Stomach (tissue), 9 donors: Measurements from ENCODE around the gene TATDN3. TPM values are rescaled to one million over a fixed set of nuclear protein-coding genes. Genes with fewer than 3 reads are reported as not detected.

Experiments used
- DNase-seq, 2 donors: peaks; one replicate each; pipeline versions ENCODE4 v3.0.0 to v3.0.0-alpha.2; 2013 to 2019
- H3K27ac ChIP-seq, 5 donors: fragments of 200-600 bp in 4 of 5; sonication (generic) in 4 of 5; one replicate each; pipeline ENCODE4 v1.5.1; 2013 to 2019; ENCODE audit warnings: mild to moderate bottlenecking in 1 of 5, moderate library complexity in 1 of 5
- H3K27me3 ChIP-seq, 3 donors: fragments of 200-600 bp; sonication (generic); one replicate each; pipeline ENCODE4 v1.5.1; 2017 to 2019; ENCODE audit warnings: mixed run types in 1 of 3
- H3K36me3 ChIP-seq, 4 donors: fragments of 200-600 bp; sonication (generic); 1 replicate in 3 of 4; 2 replicates in 1 of 4; pipeline ENCODE4 v1.5.1; 2016 to 2019
- H3K4me1 ChIP-seq, 4 donors: fragments of 200-600 bp; sonication (generic); one replicate each; pipeline ENCODE4 v1.5.1; 2016 to 2019
- H3K4me3 ChIP-seq, 4 donors: fragments of 200-600 bp; sonication (generic) in 3 of 4; one replicate each; pipeline ENCODE4 v1.5.1; 2016 to 2019; ENCODE audit warnings: mild to moderate bottlenecking in 1 of 4
- H3K9me3 ChIP-seq, 4 donors: fragments of 200-600 bp; sonication (generic); one replicate each; pipeline ENCODE4 v1.5.1; 2016 to 2019
- EP300 ChIP-seq: sonication (generic); formaldehyde crosslinking; IDR thresholded peaks from one replicate; pipeline ENCODE4 v1.6.1; 2017; ENCODE audit warnings: antibody characterized with exemption
- POLR2A ChIP-seq, 4 donors: fragments of 450-650 bp; IDR thresholded peaks; one replicate each; pipeline ENCODE4 v1.6.1; 2016; ENCODE audit warnings: antibody characterized with exemption in 4 of 4, control low read depth in 2 of 4, mild to moderate bottlenecking in 1 of 4, moderate library complexity in 1 of 4
- POLR2AphosphoS5 ChIP-seq, 3 donors: sonication (generic); formaldehyde crosslinking; IDR thresholded peaks; one replicate each; pipeline ENCODE4 v1.6.1; 2016; ENCODE audit warnings: antibody characterized with exemption in 3 of 3
- WGBS, 5 donors: extraction: QIAGEN DNeasy Blood & Tissue Kit in 3 of 5; methylation state at CpG; one replicate each; pipeline versions ENCODE4 v1.1.5 to v1.1.7; 2013 to 2018; 5-methylcytosine and 5-hydroxymethylcytosine counted together
- intact Hi-C: fragments of 100-400 bp; cut with DNase I; formaldehyde crosslinking; loops from one replicate; pipeline ENCODE4 v1.15.1; 2023; ENCODE audit warnings: low total_unique reads
- polyA plus RNA-seq, 3 donors: library from polyadenylated mRNA; stranded (reverse); fragments of 200-250 nt; gene quantifications; one replicate each; pipeline ENCODE4 v1.2.3, GENCODE V29; 2013
- total RNA-seq, 5 donors: library from RNA; depleted of rRNA; stranded (reverse); fragments of >200 nt; gene quantifications; one replicate each; pipeline versions ENCODE4 v1.1.0 to v1.2.3, GENCODE V29; 2014 to 2016
- TF ChIP-seq, protein P1 (sequence below), 7 experiments: fragments of 450-650 bp in 4 of 7; fragments of 200-600 bp in 3 of 7; sonication (generic) in 3 of 7; IDR thresholded peaks; one replicate each; pipeline ENCODE4 v1.5.1; 2016 to 2019; ENCODE audit warnings: antibody characterized with exemption in 7 of 7, control low read depth in 2 of 7, mild to moderate bottlenecking in 1 of 7
- donor health status: healthy with polysubstance abuse.
- donor health status: Bipolar disorder and iron deficiency.
- donor health status: healthy.

The TATDN3 gene
- total and polyA plus RNA-seq, 8 donors = 2.6 to 52.2 (median 10.2) TPM

DNA sequence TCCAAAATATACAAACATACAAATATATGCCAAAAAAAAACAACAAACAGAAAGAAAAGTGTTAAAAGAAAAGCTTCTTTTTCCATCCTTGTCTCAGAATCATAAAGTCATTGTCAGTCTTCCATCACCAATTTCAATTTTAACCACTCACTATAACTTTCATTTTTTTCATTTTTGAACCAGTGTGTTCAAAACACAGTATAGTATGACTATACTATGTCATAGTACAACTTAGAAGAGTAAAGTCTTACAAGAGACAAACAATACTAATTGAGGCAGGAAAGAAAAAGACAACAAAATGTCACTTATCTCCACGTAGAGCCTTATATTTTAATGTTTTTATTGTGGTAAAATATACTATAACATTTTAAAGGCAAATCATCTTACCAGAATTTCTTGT lies 7.7 kb upstream of the TATDN3 start:
- no peak overlapping the region for H3K4me3 ChIP-seq
- WGBS, 5 donors = 61 to 81% (median 73%) methylated on average over 1 of the region's 1 CpG
- no peaks in the 10 kb centered on the region for H3K9me3 ChIP-seq
- no peak for TF ChIP-seq EP300
- no peak for TF ChIP-seq POLR2AphosphoS5 (IDR thresholded peaks at IDR 0.05)
- TF ChIP-seq, protein P1, sequence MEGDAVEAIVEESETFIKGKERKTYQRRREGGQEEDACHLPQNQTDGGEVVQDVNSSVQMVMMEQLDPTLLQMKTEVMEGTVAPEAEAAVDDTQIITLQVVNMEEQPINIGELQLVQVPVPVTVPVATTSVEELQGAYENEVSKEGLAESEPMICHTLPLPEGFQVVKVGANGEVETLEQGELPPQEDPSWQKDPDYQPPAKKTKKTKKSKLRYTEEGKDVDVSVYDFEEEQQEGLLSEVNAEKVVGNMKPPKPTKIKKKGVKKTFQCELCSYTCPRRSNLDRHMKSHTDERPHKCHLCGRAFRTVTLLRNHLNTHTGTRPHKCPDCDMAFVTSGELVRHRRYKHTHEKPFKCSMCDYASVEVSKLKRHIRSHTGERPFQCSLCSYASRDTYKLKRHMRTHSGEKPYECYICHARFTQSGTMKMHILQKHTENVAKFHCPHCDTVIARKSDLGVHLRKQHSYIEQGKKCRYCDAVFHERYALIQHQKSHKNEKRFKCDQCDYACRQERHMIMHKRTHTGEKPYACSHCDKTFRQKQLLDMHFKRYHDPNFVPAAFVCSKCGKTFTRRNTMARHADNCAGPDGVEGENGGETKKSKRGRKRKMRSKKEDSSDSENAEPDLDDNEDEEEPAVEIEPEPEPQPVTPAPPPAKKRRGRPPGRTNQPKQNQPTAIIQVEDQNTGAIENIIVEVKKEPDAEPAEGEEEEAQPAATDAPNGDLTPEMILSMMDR (IDR thresholded peaks at IDR 0.05) = no peak
- TF ChIP-seq POLR2A (IDR thresholded peaks at IDR 0.05) = no peak
- intact Hi-C loops = no loop called here
- no peak for DNase-seq
- no peaks in the 10 kb centered on the region for H3K27me3 ChIP-seq
- H3K27ac ChIP-seq = no peak overlapping the region
- H3K36me3 ChIP-seq = peaks cover 11 to 71% (median 59%) of the 10 kb centered on the region in 4 donors
- H3K4me1 ChIP-seq = peaks cover 0 to 12% (median 3%) of the 10 kb centered on the region in 4 donors

DNA sequence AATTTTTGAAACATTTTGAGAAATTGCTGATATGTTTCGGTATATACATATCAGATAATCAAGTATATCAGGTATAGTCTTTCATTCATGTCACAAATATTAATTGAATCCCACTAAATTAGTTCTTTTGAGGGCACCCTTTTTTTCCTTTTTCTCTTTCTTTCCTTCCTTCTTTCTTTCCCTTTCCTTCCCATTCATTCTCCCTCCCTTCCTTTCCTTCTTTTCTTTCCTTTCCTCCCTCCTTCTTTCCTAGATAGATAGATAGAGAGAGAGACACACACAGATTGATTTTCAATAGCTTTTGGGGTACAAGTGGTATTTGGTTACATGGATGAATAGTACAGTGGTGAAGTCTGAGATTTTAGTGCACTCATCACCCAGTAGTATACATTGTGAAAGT lies 5.8 kb upstream of the TATDN3 start:
- TF ChIP-seq POLR2A (IDR thresholded peaks at IDR 0.05) = no peak
- TF ChIP-seq, protein P1 (IDR thresholded peaks at IDR 0.05) = no peak
- no peak for TF ChIP-seq EP300
- TF ChIP-seq POLR2AphosphoS5 (IDR thresholded peaks at IDR 0.05) = no peak
- 95 to 100% (median 98%) methylated on average over 1 of the region's 1 CpG for WGBS, 5 donors

DNA sequence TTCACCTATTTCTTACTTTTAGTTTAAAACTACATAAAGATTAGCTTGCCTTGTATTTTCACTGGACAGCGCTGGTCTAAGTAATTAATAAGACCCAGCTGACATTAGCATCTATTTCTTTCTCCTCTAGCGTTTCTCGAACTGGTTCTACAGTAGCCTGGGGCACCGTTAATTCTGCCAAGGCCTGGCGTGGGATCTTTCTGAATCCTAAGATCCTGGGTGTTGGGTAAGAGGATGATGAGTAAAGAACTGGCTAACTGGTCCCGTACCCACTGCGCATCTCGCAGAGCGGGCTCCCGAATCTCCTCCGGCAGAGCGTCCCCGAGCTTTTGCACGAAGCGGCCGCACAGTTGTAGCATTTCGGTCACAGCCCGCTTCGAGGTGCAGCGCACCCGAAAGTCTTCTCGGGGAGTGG lies 426 bp upstream of the TATDN3 start:
- Histone ChIP-seq H3K27ac (peak overlapping the region; percentile 94 to 97 (median 95)), H3K9me3 (no peaks in the 10 kb centered on the region), H3K36me3 (peaks cover 0 to 24% (median 9%) of the 10 kb centered on the region in 4 donors), H3K27me3 (no peaks in the 10 kb centered on the region), H3K4me1 (peaks cover 12 to 64% (median 34%) of the 10 kb centered on the region in 4 donors), H3K4me3 (peak overlapping the region; percentile 82 to 97 (median 92))
- 0 to 1% (median 0%) methylated on average over 17 to 22 of the region's 22 CpGs for WGBS, 5 donors
- DNase-seq = no peak
- TF ChIP-seq POLR2A (IDR thresholded peaks at IDR 0.05) = no peak
- TF ChIP-seq, protein P1 (IDR thresholded peaks at IDR 0.05) = no peak
- TF ChIP-seq EP300 = no peak
- TF ChIP-seq POLR2AphosphoS5 (IDR thresholded peaks at IDR 0.05) = no peak
- intact Hi-C loops = no loop called here

More for the DNA sequence above, 5.8 kb upstream of the TATDN3 start:
- Histone ChIP-seq H3K4me1 (peaks cover 10 to 31% (median 22%) of the 10 kb centered on the region in 4 donors), H3K27me3 (no peaks in the 10 kb centered on the region), H3K36me3 (peaks cover 11 to 67% (median 58%) of the 10 kb centered on the region in 4 donors), H3K27ac (no peak overlapping the region), H3K4me3 (no peak overlapping the region), H3K9me3 (no peaks in the 10 kb centered on the region)
- no peak for DNase-seq
- intact Hi-C loops = no loop called here

DNA sequence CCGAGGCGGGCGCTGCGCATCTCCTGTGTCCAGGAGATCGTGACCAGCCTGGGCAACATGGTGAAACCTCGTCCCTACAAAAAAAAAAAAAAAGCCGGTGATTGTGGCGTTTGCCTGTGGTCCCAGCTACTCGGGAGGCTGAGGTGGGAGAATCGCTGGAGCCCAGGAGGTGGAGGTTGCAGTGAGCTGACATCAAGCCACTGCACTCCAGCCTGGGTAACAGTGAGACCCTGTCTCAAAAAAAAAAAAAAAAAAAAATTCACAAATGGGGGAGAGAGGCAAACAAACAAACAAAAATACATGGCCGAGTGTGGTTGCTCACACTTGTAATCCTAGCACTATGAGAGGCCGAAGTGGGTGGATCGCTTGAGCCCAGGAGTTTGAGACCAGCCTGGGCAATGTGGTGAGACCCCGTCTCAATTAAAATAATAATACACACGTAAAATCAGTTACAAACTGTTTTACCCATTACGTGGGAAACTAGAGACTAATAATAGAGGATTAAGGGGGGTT lies 758 bp downstream of the TATDN3 start:
- 15 to 32% (median 19%) methylated on average over 10 to 16 of the region's 16 CpGs for WGBS, 5 donors
- no peak for TF ChIP-seq POLR2AphosphoS5 (IDR thresholded peaks at IDR 0.05)
- TF ChIP-seq, protein P1 (IDR thresholded peaks at IDR 0.05) = no peak
- no peak for TF ChIP-seq EP300
- no peak for TF ChIP-seq POLR2A (IDR thresholded peaks at IDR 0.05)
- no peaks in the 10 kb centered on the region for H3K9me3 ChIP-seq
- peak overlapping the region; percentile 94 to 97 (median 95) for H3K27ac ChIP-seq
- intact Hi-C loops = no loop called here
- no peaks in the 10 kb centered on the region for H3K27me3 ChIP-seq
- peaks cover 12 to 64% (median 34%) of the 10 kb centered on the region in 4 donors for H3K4me1 ChIP-seq
- H3K4me3 ChIP-seq = peak overlapping the region; percentile 82 to 97 (median 92)
- DNase-seq = peak in 1 of 2 donors; percentile 12
- H3K36me3 ChIP-seq = peaks cover 10 to 24% (median 13%) of the 10 kb centered on the region in 4 donors
